Karpas-422 (cell line): Measurements from ENCODE around the gene CC2D2A. TPM values are rescaled to one million over a fixed set of nuclear protein-coding genes. Genes with fewer than 3 reads are reported as not detected.

ENCODE experiments used
- DNase-seq: peaks from one replicate; pipeline ENCODE4 v3.0.0-alpha.2; 2015
- H2AFZ ChIP-seq: fragments of 200-600 bp; sonication (generic); 2 replicates; pipeline ENCODE4 v1.6.1; 2014; ENCODE audit warnings: antibody characterized with exemption, low read length, mixed read lengths
- H3K27ac ChIP-seq: fragments of 200-600 bp; sonication (generic); 2 replicates; pipeline ENCODE4 v1.5.1; 2014; ENCODE audit warnings: mild to moderate bottlenecking, low read length, moderate library complexity
- H3K27me3 ChIP-seq: fragments of 200-600 bp; sonication (generic); 2 replicates; pipeline ENCODE4 v1.6.1; 2014; ENCODE audit warnings: low read length, mixed read lengths
- H3K36me3 ChIP-seq: fragments of 200-600 bp; sonication (generic); 2 replicates; pipeline ENCODE4 v1.6.1; 2014; ENCODE audit warnings: low read length, mixed read lengths; ENCODE audit not compliant: insufficient read depth
- H3K4me1 ChIP-seq: fragments of 200-600 bp; sonication (generic); 2 replicates; pipeline ENCODE4 v1.6.1; 2014; ENCODE audit warnings: mild to moderate bottlenecking, low read length, mixed read lengths
- H3K4me2 ChIP-seq: fragments of 200-600 bp; sonication (generic); 2 replicates; pipeline ENCODE4 v1.6.1; 2014; ENCODE audit warnings: low read length, low read depth, mild to moderate bottlenecking; ENCODE audit not compliant: poor library complexity, severe bottlenecking
- H3K4me3 ChIP-seq: fragments of 200-600 bp; sonication (generic); 2 replicates; pipeline ENCODE4 v1.5.1; 2014; ENCODE audit warnings: mild to moderate bottlenecking, antibody characterized with exemption, low read length, mixed read lengths
- H3K79me2 ChIP-seq: fragments of 200-600 bp; sonication (generic); 2 replicates; pipeline ENCODE4 v1.6.1; 2014; ENCODE audit warnings: mild to moderate bottlenecking, low read length, mixed read lengths
- H3K9ac ChIP-seq: fragments of 200-600 bp; sonication (generic); 2 replicates; pipeline ENCODE4 v1.6.0; 2014; ENCODE audit warnings: low read length
- H3K9me2 ChIP-seq: fragments of 200-600 bp; sonication (generic), shearing (Covaris generic); replicated peaks from 2 replicates; pipeline ENCODE4 v1.6.0; 2014; ENCODE audit warnings: mild to moderate bottlenecking, low read length, moderate library complexity; ENCODE audit not compliant: insufficient read depth
- H3K9me3 ChIP-seq: fragments of 300-700, 200-600 bp; sonication (generic); 2 replicates; pipeline ENCODE4 v1.6.1; 2014; ENCODE audit warnings: low read length, mixed read lengths
- H4K20me1 ChIP-seq: fragments of 200-600 bp; sonication (generic); 2 replicates; pipeline ENCODE4 v1.6.1; 2014; ENCODE audit warnings: mild to moderate bottlenecking, antibody characterized with exemption, low read length, low read depth; ENCODE audit not compliant: insufficient read depth
- total RNA-seq: library from RNA; depleted of rRNA; stranded (reverse); fragments of >200 nt; shearing (Covaris generic); gene quantifications from 2 replicates; pipeline ENCODE4 v1.2.3, GENCODE V29; 2014; ENCODE audit warnings: low replicate concordance

The CC2D2A gene
- total RNA-seq, 1 experiment from 2014 or later = not detected

DNA sequence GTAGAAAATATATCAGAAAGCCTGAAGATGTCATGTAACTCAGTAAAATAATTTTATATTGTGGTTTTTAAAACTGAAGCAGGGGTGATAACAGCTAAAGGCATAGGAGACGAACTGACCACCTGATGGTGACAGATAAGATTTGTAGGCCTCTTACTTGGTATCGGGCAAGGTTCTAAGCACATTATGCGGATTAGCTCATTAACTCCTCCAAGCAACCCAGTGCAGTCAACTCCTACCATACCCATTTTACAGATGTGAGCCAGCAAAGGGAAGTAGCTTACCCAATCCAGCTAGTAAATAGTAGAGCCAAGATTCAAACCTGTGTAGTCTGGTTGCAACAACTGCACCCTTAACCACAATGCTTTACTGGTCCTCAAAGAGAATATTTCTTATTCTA lies 62.1 kb downstream of the CC2D2A start:
- no peak overlapping the region for H3K4me3 ChIP-seq
- no peaks in the 10 kb centered on the region for H3K4me1 ChIP-seq
- no peaks in the 10 kb centered on the region for H3K9me3 ChIP-seq
- no peaks in the 10 kb centered on the region for H4K20me1 ChIP-seq
- no peak for DNase-seq
- H2AFZ ChIP-seq = no peak overlapping the region
- H3K36me3 ChIP-seq = no peaks in the 10 kb centered on the region
- no peak overlapping the region for H3K4me2 ChIP-seq
- no peaks in the 10 kb centered on the region for H3K27me3 ChIP-seq
- H3K27ac ChIP-seq = no peak overlapping the region
- H3K9me2 ChIP-seq = no peaks in the 10 kb centered on the region
- no peaks in the 10 kb centered on the region for H3K79me2 ChIP-seq
- H3K9ac ChIP-seq = no peak overlapping the region

DNA sequence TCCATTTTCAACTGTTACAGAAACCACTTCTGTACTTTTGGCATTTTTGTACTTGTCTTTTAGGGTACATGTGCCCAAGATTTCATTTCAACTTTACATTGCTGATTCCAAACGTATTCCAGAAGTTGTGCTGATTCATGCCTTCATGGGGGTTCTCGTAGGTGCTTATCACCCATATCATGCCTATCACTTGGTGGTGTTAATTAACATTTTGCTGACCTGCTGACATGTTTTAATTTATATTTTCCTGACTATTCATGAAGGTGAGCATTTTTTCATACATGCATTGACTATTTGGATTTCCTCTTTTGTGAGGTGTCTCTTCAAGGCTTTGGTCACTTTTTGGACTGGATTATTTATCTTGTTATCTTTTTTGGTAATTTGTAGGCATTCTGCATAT lies 64.1 kb downstream of the CC2D2A start:
- H3K9me3 ChIP-seq = no peaks in the 10 kb centered on the region
- no peak overlapping the region for H3K4me3 ChIP-seq
- H3K36me3 ChIP-seq = no peaks in the 10 kb centered on the region

GRCh38 chr4:15535599-15535998 lies 65.9 kb downstream of the CC2D2A start:
- H3K9ac ChIP-seq = no peak overlapping the region
- no peaks in the 10 kb centered on the region for H4K20me1 ChIP-seq
- H3K4me2 ChIP-seq = no peak overlapping the region
- H3K36me3 ChIP-seq = no peaks in the 10 kb centered on the region
- no peak overlapping the region for H3K4me3 ChIP-seq
- H3K27me3 ChIP-seq = no peaks in the 10 kb centered on the region
- H3K27ac ChIP-seq = no peak overlapping the region
- H3K79me2 ChIP-seq = no peaks in the 10 kb centered on the region
- no peaks in the 10 kb centered on the region for H3K9me3 ChIP-seq
- no peaks in the 10 kb centered on the region for H3K4me1 ChIP-seq
- H3K9me2 ChIP-seq = no peaks in the 10 kb centered on the region
- DNase-seq = no peak
- no peak overlapping the region for H2AFZ ChIP-seq

More for the DNA sequence above, 64.1 kb downstream of the CC2D2A start:
- Histone ChIP-seq H2AFZ (no peak overlapping the region), H3K79me2 (no peaks in the 10 kb centered on the region), H3K4me2 (no peak overlapping the region), H3K27ac (no peak overlapping the region), H3K9me2 (no peaks in the 10 kb centered on the region), H3K9ac (no peak overlapping the region), H3K27me3 (no peaks in the 10 kb centered on the region), H4K20me1 (no peaks in the 10 kb centered on the region), H3K4me1 (no peaks in the 10 kb centered on the region)
- no peak for DNase-seq

DNA sequence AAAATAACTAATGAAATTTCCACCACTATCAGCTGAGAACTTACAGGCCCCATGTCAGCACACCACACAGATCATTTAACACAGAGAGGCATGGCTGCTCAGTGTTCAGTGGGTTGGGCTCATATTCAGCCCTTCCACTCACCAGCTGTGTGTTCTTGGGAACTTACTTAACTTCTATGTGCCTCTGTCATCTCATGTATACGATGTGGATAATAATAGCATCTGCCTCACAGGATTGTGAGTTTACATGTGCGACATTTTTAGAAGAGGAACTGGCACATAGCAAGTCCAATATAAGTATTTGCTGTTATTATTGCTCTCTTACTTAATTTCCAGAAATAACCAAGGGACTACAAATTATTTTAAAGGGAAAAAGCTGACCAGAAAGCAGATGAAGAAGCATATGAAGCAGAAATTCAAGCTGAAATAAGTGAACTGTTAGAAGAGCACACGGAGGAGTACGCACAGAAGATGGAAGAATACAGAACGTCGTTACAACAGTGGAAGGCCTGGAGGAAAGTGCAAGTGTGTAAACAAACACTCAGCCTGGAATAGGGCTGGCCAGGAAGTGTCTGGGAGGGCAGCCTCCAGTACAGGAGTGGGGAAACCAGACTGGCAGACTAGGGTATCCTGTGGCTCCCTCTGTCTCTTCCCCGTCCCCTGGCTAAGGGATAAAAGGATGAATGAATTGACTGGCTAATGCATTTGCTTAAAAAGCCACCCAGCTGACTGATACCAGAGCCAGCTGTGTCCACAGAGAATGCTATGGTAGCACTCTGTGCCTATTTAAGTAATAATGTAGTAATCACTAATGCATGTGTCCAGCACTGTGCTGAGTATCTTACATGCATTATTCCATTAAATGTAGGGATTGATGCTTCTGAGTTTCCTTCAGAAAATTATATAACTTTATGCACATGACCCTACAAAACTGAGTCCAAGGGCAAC lies 67.1 kb downstream of the CC2D2A start:
- Histone ChIP-seq H3K27ac (no peak overlapping the region), H3K36me3 (no peaks in the 10 kb centered on the region), H3K27me3 (no peaks in the 10 kb centered on the region), H3K4me1 (no peaks in the 10 kb centered on the region), H3K4me2 (no peak overlapping the region), H3K9ac (no peak overlapping the region), H3K9me2 (no peaks in the 10 kb centered on the region), H3K4me3 (no peak overlapping the region), H4K20me1 (no peaks in the 10 kb centered on the region), H3K79me2 (no peaks in the 10 kb centered on the region), H2AFZ (no peak overlapping the region), H3K9me3 (no peaks in the 10 kb centered on the region)
- no peak for DNase-seq

DNA sequence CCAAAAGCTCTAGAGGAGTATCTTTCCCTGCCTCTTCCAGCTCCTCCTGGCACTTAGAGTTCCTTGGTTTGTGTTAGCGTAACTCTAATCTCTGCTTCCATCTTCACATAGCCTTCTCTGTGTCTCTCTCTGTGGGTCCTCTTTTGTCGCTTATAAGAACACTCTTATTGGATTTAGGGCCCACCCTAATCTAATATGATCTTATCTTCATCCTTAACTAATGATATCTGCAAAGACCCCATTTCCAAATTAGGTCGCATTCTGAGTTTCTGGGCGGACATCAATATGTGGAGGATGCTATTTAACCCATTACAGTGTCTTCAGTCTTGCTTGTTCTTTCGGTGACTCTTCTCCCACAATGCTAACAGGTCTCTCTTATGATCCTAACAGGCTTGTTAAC lies 72.3 kb downstream of the CC2D2A start:
- Histone ChIP-seq H3K36me3 (no peaks in the 10 kb centered on the region), H3K27me3 (no peaks in the 10 kb centered on the region), H3K79me2 (no peaks in the 10 kb centered on the region), H3K4me1 (no peaks in the 10 kb centered on the region), H4K20me1 (no peaks in the 10 kb centered on the region), H3K4me3 (no peak overlapping the region), H2AFZ (no peak overlapping the region), H3K27ac (no peak overlapping the region), H3K9me3 (no peaks in the 10 kb centered on the region), H3K4me2 (no peak overlapping the region), H3K9me2 (no peaks in the 10 kb centered on the region), H3K9ac (no peak overlapping the region)
- no peak for DNase-seq

DNA sequence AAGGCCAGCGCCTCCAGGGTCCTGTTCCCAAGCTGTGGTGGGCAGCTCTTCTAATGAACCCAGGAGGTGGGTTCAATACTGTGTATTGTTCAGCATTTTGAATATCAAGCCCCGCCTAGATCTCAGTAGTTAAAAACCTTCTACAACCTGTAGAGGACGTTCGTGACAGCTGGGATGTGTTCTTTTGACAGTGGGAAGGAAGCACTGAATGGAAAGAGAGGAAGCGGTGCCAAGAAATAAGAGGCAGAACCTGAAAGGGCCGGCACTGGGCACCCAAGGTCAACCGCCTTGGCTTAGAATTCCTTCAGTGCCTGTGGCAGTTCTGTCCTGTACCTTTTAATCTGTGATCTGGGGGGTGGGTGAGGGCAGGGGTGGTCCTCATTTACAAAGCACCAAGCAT lies 73.1 kb downstream of the CC2D2A start:
- Histone ChIP-seq H4K20me1 (no peaks in the 10 kb centered on the region), H3K36me3 (no peaks in the 10 kb centered on the region), H3K79me2 (no peaks in the 10 kb centered on the region), H3K4me2 (no peak overlapping the region), H2AFZ (no peak overlapping the region), H3K4me3 (no peak overlapping the region), H3K9me2 (no peaks in the 10 kb centered on the region), H3K9me3 (no peaks in the 10 kb centered on the region), H3K4me1 (no peaks in the 10 kb centered on the region), H3K27me3 (no peaks in the 10 kb centered on the region), H3K27ac (no peak overlapping the region), H3K9ac (no peak overlapping the region)
- no peak for DNase-seq

DNA sequence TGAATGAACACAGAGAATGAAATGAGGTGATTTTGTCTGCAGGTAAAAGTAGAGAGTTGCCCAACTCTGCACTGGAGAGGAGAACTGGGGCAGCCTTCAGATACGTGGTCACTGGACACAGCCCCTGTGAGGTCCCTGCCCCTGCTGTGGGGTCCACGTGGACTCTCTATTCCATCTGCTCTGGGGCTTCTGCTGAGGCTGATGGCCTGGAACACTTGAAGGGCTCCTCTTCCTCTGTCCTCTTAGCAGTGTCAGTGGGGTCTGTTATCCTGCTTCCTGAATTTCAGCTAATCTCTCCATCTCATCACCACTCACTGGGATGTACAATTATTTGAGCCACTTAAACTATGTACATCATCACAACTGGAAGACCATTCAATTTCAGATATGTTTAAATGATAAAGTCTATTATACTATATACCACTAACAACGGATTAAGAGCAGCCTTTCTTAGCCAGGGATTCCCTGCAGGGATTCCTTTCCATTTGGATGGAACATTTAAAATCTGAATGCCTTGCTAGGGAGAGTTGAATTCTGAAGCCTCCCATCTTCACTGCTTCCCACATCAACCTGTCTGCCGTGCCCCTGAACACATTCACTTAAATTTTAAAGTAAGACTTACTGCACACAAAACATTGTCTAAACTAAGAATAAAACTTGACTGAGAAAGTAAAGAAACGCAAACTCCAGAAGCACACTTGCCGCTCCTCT lies 74.0 kb downstream of the CC2D2A start:
- Histone ChIP-seq H3K9me3 (no peaks in the 10 kb centered on the region), H3K4me3 (no peak overlapping the region), H3K27me3 (no peaks in the 10 kb centered on the region), H3K27ac (no peak overlapping the region), H3K4me1 (no peaks in the 10 kb centered on the region), H4K20me1 (no peaks in the 10 kb centered on the region), H3K4me2 (no peak overlapping the region), H3K36me3 (no peaks in the 10 kb centered on the region), H3K79me2 (no peaks in the 10 kb centered on the region), H3K9ac (no peak overlapping the region), H2AFZ (no peak overlapping the region), H3K9me2 (no peaks in the 10 kb centered on the region)
- no peak for DNase-seq

GRCh38 chr4:15544248-15544729 lies 74.6 kb downstream of the CC2D2A start:
- H4K20me1 ChIP-seq = no peaks in the 10 kb centered on the region
- H3K4me1 ChIP-seq = no peaks in the 10 kb centered on the region
- no peaks in the 10 kb centered on the region for H3K36me3 ChIP-seq
- H3K79me2 ChIP-seq = no peaks in the 10 kb centered on the region
- no peaks in the 10 kb centered on the region for H3K9me3 ChIP-seq
- H3K4me3 ChIP-seq = no peak overlapping the region
- no peaks in the 10 kb centered on the region for H3K9me2 ChIP-seq
- H3K9ac ChIP-seq = no peak overlapping the region
- H2AFZ ChIP-seq = no peak overlapping the region
- no peak overlapping the region for H3K4me2 ChIP-seq
- no peak for DNase-seq
- no peaks in the 10 kb centered on the region for H3K27me3 ChIP-seq
- H3K27ac ChIP-seq = no peak overlapping the region
